Neuronal stem cell (in vitro differentiated cells): Measurements from ENCODE around the gene GRAPL.
"Not testable (repeated sequence)": the region's sequence is repeated elsewhere in the genome, so short reads cannot be mapped to it uniquely, and the experiment has no call there.

Experiments
- DNase-seq: peaks from one replicate; pipeline ENCODE4 v3.0.0-alpha.2; 2013; ENCODE audit warnings: low spot score
- H2AFZ ChIP-seq: one replicate; pipeline ENCODE4 v1.6.1; 2013; ENCODE audit warnings: mild to moderate bottlenecking, low read length, inconsistent platforms
- H2AK5ac ChIP-seq: 2 replicates; pipeline ENCODE4 v1.6.1; 2013; ENCODE audit warnings: low read depth, mild to moderate bottlenecking, inconsistent platforms, low read length, moderate library complexity, mixed read lengths
- H2BK120ac ChIP-seq: 2 replicates; pipeline ENCODE4 v1.6.1; 2013; ENCODE audit warnings: low read depth, mild to moderate bottlenecking, inconsistent platforms, low read length, moderate library complexity, mixed read lengths
- H2BK12ac ChIP-seq: one replicate; pipeline ENCODE4 v1.6.1; 2013; ENCODE audit warnings: low read length, inconsistent platforms
- H2BK15ac ChIP-seq: 2 replicates; pipeline ENCODE4 v1.6.1; 2013; ENCODE audit warnings: mild to moderate bottlenecking, low read length, inconsistent platforms, mixed read lengths
- H2BK5ac ChIP-seq: one replicate; pipeline ENCODE4 v1.6.1; 2013; ENCODE audit warnings: inconsistent platforms, mild to moderate bottlenecking, low read length, moderate library complexity
- H3K14ac ChIP-seq: one replicate; pipeline ENCODE4 v1.6.1; 2013; ENCODE audit warnings: low read length, inconsistent platforms
- H3K18ac ChIP-seq: 2 replicates; pipeline ENCODE4 v1.6.1; 2013; ENCODE audit warnings: low read length, inconsistent platforms
- H3K23ac ChIP-seq: 2 replicates; pipeline ENCODE4 v1.6.1; 2013; ENCODE audit warnings: low read depth, mild to moderate bottlenecking, mixed read lengths, low read length, inconsistent platforms; ENCODE audit not compliant: poor library complexity
- H3K27ac ChIP-seq: replicated peaks from 3 replicates; pipeline ENCODE4 v1.5.1; 2013; ENCODE audit warnings: low read length, inconsistent platforms
- H3K27me3 ChIP-seq, 3 experiments: 2 replicates each; pipeline ENCODE4 v1.6.1; 2013; ENCODE audit warnings: low read length in 3 of 3, mild to moderate bottlenecking in 2 of 3, inconsistent platforms in 1 of 3, low read depth in 1 of 3, mixed read lengths in 1 of 3, moderate library complexity in 1 of 3; ENCODE audit not compliant: control insufficient read depth in 3 of 3, insufficient read depth in 3 of 3
- H3K36me3 ChIP-seq, 2 donors: replicated peaks in 1 of 2; 2 replicates each; pipeline ENCODE4 v1.6.1; 2013; ENCODE audit warnings: low read length in 2 of 2; ENCODE audit not compliant: control insufficient read depth in 2 of 2, insufficient read depth in 2 of 2
- H3K4ac ChIP-seq: 2 replicates; pipeline ENCODE4 v1.6.1; 2013; ENCODE audit warnings: inconsistent platforms, mild to moderate bottlenecking, low read length, moderate library complexity
- H3K4me1 ChIP-seq, 2 donors: 1 replicate in 1 of 2; 2 replicates in 1 of 2; pipeline ENCODE4 v1.6.1; 2013; ENCODE audit warnings: low read length in 2 of 2, low read depth in 1 of 2; ENCODE audit not compliant: control insufficient read depth in 2 of 2, insufficient read depth in 1 of 2
- H3K4me2 ChIP-seq: one replicate; pipeline ENCODE4 v1.6.1; 2013; ENCODE audit warnings: mild to moderate bottlenecking, low read length, inconsistent platforms; ENCODE audit not compliant: insufficient read depth, poor library complexity, severe bottlenecking
- H3K4me3 ChIP-seq, 2 donors: 2 replicates each; pipeline ENCODE4 v1.5.1; 2013; ENCODE audit warnings: low read length in 2 of 2, mild to moderate bottlenecking in 2 of 2, inconsistent platforms in 1 of 2, moderate library complexity in 1 of 2
- H3K79me1 ChIP-seq: one replicate; pipeline ENCODE4 v1.6.1; 2013; ENCODE audit warnings: low read depth, mild to moderate bottlenecking, inconsistent platforms, low read length, moderate library complexity
- H3K9ac ChIP-seq: one replicate; pipeline ENCODE4 v1.6.1; 2013; ENCODE audit warnings: mild to moderate bottlenecking, low read depth, low read length, inconsistent platforms; ENCODE audit not compliant: poor library complexity
- H3K9me3 ChIP-seq, 2 donors: replicated peaks in 1 of 2; 2 replicates each; pipeline versions ENCODE3 to v1.6.1; 2013; ENCODE audit warnings: low read length in 2 of 2, mild to moderate bottlenecking in 2 of 2, inconsistent platforms in 1 of 2, low read depth in 1 of 2, mixed read lengths in 1 of 2, moderate library complexity in 1 of 2; ENCODE audit not compliant: control insufficient read depth in 2 of 2, insufficient read depth in 1 of 2
- H4K8ac ChIP-seq: one replicate; pipeline ENCODE4 v1.6.1; 2013; ENCODE audit warnings: low read depth, mild to moderate bottlenecking, inconsistent platforms, low read length, moderate library complexity
- H4K91ac ChIP-seq: one replicate; pipeline ENCODE4 v1.6.1; 2013; ENCODE audit warnings: low read length, low read depth, mild to moderate bottlenecking, inconsistent platforms; ENCODE audit not compliant: poor library complexity
- WGBS, 2 donors: extraction: QIAGEN DNeasy Blood & Tissue Kit; methylation state at CpG; one replicate each; pipeline ENCODE4 v1.1.7; 2013; ENCODE audit warnings: missing lambda C conversion rate in 2 of 2, mixed read lengths in 1 of 2; ENCODE audit not compliant: insufficient read length in 2 of 2, insufficient replicate concordance in 1 of 2; ENCODE audit errors: extremely low coverage in 2 of 2; 5-methylcytosine and 5-hydroxymethylcytosine counted together

Gene GRAPL

DNA sequence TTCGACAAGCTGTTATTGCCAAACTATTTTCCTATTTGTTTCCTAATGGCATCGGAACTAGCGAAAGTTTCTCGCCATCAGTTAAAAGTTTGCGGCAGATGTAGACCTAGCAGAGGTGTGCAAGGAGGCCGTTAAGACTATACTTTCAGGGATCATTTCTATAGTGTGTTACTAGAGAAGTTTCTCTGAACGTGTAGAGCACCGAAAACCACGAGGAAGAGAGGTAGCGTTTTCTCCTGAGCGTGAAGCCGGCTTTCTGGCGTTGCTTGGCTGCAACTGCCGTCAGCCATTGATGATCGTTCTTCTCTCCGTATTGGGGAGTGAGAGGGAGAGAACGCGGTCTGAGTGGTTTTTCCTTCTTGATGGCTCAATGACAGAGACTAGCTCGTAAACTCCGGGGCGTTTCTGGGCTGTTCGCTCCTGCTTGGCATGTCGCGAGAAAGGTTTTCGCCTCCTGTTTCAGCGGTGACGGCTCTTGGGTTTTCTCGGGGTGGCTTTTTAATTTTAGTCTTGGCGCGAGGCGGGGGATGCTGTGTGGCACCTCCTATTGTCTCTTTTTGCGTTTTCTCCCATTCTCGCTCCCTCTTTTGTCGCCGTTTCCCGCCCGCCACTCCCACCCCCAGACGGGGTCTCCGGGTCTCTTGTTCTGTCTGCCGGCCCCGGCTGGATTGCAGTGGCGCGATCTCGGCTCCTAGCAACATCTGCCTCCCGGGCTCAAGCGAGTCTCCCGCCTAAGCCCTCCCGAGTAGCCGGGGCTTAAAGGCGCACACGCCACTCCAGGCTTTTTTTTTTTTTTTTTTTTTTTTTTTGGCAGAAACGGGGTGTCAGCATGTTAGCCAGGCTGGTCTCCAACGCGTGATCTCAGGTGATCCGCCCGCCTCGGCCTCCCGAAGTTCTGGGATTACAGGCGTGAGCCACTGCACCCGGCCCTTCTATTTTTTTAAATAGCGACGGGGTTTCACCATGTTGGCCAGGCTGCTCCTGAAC lies 60.8 kb downstream of the GRAPL start:
- H3K18ac ChIP-seq, result not testable (repeated sequence)

DNA sequence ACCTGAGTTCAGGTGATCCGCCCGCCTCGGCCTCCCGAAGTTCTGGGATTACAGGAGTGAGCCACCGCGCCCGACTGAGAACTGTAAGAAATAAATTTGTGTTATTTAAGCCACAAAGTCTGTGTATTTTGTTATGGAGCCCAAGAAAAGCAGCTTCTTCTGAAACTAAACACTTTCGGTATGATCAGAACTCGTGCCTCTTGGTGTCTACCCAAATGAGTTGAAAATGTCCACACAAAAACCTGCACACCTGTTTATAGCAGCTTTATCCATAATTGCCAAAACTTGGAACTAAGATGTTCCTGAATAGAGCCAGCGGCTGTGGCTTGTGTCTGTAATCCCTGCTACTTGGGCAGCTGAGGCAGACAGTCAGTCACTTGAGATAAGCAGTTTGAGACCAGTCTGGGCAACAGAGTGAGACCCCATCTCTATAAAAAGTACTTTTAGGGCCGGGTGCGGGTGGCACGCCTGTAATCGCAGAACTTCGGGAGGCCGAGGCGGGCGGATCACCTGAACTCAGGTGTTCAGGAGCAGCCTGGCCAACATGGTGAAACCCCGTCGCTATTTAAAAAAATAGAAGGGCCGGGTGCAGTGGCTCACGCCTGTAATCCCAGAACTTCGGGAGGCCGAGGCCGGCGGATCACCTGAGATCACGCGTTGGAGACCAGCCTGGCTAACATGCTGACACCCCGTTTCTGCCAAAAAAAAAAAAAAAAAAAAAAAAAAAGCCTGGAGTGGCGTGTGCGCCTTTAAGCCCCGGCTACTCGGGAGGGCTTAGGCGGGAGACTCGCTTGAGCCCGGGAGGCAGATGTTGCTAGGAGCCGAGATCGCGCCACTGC lies 61.7 kb downstream of the GRAPL start:
- DNase-seq, H2AFZ ChIP-seq, H3K14ac ChIP-seq, H3K79me1 ChIP-seq, H4K8ac ChIP-seq, H3K9me3 ChIP-seq, H3K27ac ChIP-seq, H3K27me3 ChIP-seq, H3K4me3 ChIP-seq, H3K23ac ChIP-seq, H3K36me3 ChIP-seq, H2BK12ac ChIP-seq, H4K91ac ChIP-seq, H3K4me1 ChIP-seq, H3K9ac ChIP-seq, H2BK15ac ChIP-seq, H2AK5ac ChIP-seq, H3K18ac ChIP-seq, H2BK5ac ChIP-seq, H3K4me2 ChIP-seq, H3K4ac ChIP-seq, H2BK120ac ChIP-seq: not testable (repeated sequence)
- WGBS, 2 donors, result no CpG with 5 or more reads among the region's 39 CpGs

More for the DNA sequence above, 60.8 kb downstream of the GRAPL start:
- not testable (repeated sequence) for H4K8ac ChIP-seq, H3K4ac ChIP-seq, H3K79me1 ChIP-seq, H3K36me3 ChIP-seq, H3K23ac ChIP-seq, H3K4me3 ChIP-seq, H3K27ac ChIP-seq, H3K27me3 ChIP-seq, H2BK120ac ChIP-seq, H2BK12ac ChIP-seq, H2BK5ac ChIP-seq, H2AFZ ChIP-seq, H3K4me2 ChIP-seq, H3K14ac ChIP-seq, H4K91ac ChIP-seq, H2BK15ac ChIP-seq, H3K9ac ChIP-seq, H3K9me3 ChIP-seq, H2AK5ac ChIP-seq, H3K4me1 ChIP-seq, DNase-seq
- no CpG with 5 or more reads among the region's 62 CpGs for WGBS, 2 donors

DNA sequence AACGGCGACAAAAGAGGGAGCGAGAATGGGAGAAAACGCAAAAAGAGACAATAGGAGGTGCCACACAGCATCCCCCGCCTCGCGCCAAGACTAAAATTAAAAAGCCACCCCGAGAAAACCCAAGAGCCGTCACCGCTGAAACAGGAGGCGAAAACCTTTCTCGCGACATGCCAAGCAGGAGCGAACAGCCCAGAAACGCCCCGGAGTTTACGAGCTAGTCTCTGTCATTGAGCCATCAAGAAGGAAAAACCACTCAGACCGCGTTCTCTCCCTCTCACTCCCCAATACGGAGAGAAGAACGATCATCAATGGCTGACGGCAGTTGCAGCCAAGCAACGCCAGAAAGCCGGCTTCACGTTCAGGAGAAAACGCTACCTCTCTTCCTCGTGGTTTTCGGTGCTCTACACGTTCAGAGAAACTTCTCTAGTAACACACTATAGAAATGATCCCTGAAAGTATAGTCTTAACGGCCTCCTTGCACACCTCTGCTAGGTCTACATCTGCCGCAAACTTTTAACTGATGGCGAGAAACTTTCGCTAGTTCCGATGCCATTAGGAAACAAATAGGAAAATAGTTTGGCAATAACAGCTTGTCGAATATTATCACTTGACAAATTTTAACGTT lies 62.5 kb downstream of the GRAPL start:
- DNase-seq, H3K27ac ChIP-seq, H2AFZ ChIP-seq, H3K36me3 ChIP-seq, H2AK5ac ChIP-seq, H2BK15ac ChIP-seq, H3K18ac ChIP-seq, H3K9ac ChIP-seq, H2BK120ac ChIP-seq, H2BK5ac ChIP-seq, H3K4me2 ChIP-seq, H3K79me1 ChIP-seq, H4K91ac ChIP-seq, H3K9me3 ChIP-seq, H3K4me1 ChIP-seq, H3K4me3 ChIP-seq, H3K23ac ChIP-seq, H4K8ac ChIP-seq, H3K27me3 ChIP-seq, H3K4ac ChIP-seq, H2BK12ac ChIP-seq, H3K14ac ChIP-seq: not testable (repeated sequence)
- no CpG with 5 or more reads among the region's 36 CpGs for WGBS, 2 donors
